Measurements from ENCODE around the gene NQO2. TPM values are rescaled to one million over a fixed set of nuclear protein-coding genes. Genes with fewer than 3 reads are reported as not detected.

NQO2 gene
- total and polyA plus RNA-seq, 2 of the 13 experiments (the other 11 are each of a cell fraction or from before 2014, with no cell fraction given): 32.2 to 56.5 TPM

DNA sequence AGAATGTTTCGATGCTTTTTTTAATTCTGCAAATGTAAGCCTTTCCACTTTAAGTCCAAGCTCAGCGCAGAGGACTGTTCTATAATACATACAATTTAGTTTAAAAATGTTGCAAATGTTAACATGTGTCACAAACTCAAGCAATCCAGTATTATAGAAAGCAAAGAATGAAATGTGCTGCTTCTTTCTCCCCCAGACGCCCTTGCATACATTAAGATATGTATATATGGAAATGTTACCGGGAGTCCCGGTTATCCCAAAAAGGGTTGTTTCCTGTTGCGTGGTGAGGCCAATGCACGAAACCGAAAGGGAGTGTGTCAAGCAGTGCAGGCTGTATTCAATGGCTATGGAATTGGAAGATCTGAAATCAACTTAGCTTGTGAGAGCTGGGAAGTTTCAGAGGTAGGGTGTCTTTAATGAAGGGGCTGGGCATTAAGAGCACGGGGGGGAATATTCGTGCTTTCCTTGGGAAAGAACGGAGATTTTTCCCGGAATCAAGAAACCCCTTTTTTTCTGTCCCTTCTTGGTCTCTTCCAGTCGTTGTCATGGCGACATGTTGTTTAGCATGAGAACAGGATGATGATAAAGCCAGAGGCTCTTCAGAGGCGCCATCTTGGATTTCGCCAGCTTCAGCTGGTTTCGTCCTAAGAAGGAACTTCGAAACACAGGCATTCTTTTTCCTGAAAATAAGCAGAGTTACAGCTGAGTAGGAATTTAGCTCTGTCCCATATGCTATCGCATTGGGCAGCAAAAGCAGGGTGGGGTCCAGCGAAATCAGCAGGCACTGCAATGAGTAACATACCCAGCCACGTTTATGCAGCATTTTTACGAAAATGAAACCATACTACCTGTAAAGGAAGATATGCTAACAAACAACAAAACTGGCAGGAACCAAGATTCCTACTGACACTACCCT, 10.1 kb upstream of the NQO2 start (continued):
- TF ChIP-seq, protein P1, sequence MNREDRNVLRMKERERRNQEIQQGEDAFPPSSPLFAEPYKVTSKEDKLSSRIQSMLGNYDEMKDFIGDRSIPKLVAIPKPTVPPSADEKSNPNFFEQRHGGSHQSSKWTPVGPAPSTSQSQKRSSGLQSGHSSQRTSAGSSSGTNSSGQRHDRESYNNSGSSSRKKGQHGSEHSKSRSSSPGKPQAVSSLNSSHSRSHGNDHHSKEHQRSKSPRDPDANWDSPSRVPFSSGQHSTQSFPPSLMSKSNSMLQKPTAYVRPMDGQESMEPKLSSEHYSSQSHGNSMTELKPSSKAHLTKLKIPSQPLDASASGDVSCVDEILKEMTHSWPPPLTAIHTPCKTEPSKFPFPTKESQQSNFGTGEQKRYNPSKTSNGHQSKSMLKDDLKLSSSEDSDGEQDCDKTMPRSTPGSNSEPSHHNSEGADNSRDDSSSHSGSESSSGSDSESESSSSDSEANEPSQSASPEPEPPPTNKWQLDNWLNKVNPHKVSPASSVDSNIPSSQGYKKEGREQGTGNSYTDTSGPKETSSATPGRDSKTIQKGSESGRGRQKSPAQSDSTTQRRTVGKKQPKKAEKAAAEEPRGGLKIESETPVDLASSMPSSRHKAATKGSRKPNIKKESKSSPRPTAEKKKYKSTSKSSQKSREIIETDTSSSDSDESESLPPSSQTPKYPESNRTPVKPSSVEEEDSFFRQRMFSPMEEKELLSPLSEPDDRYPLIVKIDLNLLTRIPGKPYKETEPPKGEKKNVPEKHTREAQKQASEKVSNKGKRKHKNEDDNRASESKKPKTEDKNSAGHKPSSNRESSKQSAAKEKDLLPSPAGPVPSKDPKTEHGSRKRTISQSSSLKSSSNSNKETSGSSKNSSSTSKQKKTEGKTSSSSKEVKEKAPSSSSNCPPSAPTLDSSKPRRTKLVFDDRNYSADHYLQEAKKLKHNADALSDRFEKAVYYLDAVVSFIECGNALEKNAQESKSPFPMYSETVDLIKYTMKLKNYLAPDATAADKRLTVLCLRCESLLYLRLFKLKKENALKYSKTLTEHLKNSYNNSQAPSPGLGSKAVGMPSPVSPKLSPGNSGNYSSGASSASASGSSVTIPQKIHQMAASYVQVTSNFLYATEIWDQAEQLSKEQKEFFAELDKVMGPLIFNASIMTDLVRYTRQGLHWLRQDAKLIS (CRISPR knock-in tag; IDR thresholded peaks at IDR 0.05): no peak
- TF ChIP-seq ZNF552 (CRISPR knock-in tag; IDR thresholded peaks at IDR 0.05; ENCODE audit: borderline replicate concordance): no peak
- TF ChIP-seq, protein P2, sequence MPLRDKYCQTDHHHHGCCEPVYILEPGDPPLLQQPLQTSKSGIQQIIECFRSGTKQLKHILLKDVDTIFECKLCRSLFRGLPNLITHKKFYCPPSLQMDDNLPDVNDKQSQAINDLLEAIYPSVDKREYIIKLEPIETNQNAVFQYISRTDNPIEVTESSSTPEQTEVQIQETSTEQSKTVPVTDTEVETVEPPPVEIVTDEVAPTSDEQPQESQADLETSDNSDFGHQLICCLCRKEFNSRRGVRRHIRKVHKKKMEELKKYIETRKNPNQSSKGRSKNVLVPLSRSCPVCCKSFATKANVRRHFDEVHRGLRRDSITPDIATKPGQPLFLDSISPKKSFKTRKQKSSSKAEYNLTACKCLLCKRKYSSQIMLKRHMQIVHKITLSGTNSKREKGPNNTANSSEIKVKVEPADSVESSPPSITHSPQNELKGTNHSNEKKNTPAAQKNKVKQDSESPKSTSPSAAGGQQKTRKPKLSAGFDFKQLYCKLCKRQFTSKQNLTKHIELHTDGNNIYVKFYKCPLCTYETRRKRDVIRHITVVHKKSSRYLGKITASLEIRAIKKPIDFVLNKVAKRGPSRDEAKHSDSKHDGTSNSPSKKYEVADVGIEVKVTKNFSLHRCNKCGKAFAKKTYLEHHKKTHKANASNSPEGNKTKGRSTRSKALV (CRISPR knock-in tag; IDR thresholded peaks at IDR 0.05): no peak
- no peak for TF ChIP-seq SP1 (IDR thresholded peaks at IDR 0.05)
- peak; percentile 16; the same call in 1 of the 2 replicates for TF ChIP-seq SP1 (CRISPR knock-in tag; IDR thresholded peaks at IDR 0.05)
- TF ChIP-seq, protein P3, sequence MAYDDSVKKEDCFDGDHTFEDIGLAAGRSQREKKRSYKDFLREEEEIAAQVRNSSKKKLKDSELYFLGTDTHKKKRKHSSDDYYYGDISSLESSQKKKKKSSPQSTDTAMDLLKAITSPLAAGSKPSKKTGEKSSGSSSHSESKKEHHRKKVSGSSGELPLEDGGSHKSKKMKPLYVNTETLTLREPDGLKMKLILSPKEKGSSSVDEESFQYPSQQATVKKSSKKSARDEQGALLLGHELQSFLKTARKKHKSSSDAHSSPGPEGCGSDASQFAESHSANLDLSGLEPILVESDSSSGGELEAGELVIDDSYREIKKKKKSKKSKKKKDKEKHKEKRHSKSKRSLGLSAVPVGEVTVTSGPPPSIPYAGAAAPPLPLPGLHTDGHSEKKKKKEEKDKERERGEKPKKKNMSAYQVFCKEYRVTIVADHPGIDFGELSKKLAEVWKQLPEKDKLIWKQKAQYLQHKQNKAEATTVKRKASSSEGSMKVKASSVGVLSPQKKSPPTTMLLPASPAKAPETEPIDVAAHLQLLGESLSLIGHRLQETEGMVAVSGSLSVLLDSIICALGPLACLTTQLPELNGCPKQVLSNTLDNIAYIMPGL (CRISPR knock-in tag; IDR thresholded peaks at IDR 0.05; ENCODE audit: borderline replicate concordance in 1 of 2, low read depth in 1 of 2): peak in 1 of 2 experiments; percentile 20; a peak in 2 of 4 replicates
- TF ChIP-seq ZNF644 (CRISPR knock-in tag; IDR thresholded peaks at IDR 0.05; ENCODE audit: low read depth): peak; percentile 79
- peak; percentile 47; the same call in 1 of the 2 replicates for TF ChIP-seq BCL6 (CRISPR knock-in tag; IDR thresholded peaks at IDR 0.05)
- peak; percentile 100 for TF ChIP-seq SRF (IDR thresholded peaks at IDR 0.05; ENCODE audit: low read depth, low read length)
- 0 out of 2 replicates have a peak, but pooled peaks have one; percentile 64 for TF ChIP-seq ZNF556 (CRISPR knock-in tag; IDR thresholded peaks at IDR 0.05; ENCODE audit: borderline replicate concordance)
- TF ChIP-seq ZNF431 (CRISPR knock-in tag; IDR thresholded peaks at IDR 0.05; ENCODE audit: borderline replicate concordance, low read depth): 0 out of 2 replicates have a peak, but pooled peaks have one; percentile 65
- 0 out of 2 replicates have a peak, but pooled peaks have one; percentile 23 for TF ChIP-seq ZSCAN9 (CRISPR knock-in tag; IDR thresholded peaks at IDR 0.05; ENCODE audit: borderline replicate concordance)
- TF ChIP-seq KLF12 (CRISPR knock-in tag; IDR thresholded peaks at IDR 0.05; ENCODE audit: borderline replicate concordance): no peak
- no peak for TF ChIP-seq ZBTB8A (CRISPR knock-in tag; IDR thresholded peaks at IDR 0.05; ENCODE audit: borderline replicate concordance, low read depth)
- no peak for TF ChIP-seq ZNF704 (CRISPR knock-in tag; IDR thresholded peaks at IDR 0.05; ENCODE audit: borderline replicate concordance)
- peak; percentile 71 for TF ChIP-seq CREM (IDR thresholded peaks at IDR 0.05)
- no peak for TF ChIP-seq CREM (CRISPR knock-in tag; IDR thresholded peaks at IDR 0.05)
- TF ChIP-seq GATAD2A (CRISPR knock-in tag; IDR thresholded peaks at IDR 0.05): peak; percentile 36
- no peak for TF ChIP-seq DNMT3B (CRISPR knock-in tag; conservative IDR thresholded peaks at IDR 0.05)
